Stimulated activated CD4-positive, alpha-beta T cell treated with anti-CD3 and anti-CD28 coated beads, TNF-alpha, amount 100 ng/mL, for 1 hour (primary cell): Measurements from ENCODE around the gene SPOCK1.

Experiments used
- DNase-seq, 3 donors: peaks; one replicate each; pipeline ENCODE4 v3.0.0-alpha.2; 2020; ENCODE audit warnings: low read depth in 3 of 3, low spot score in 1 of 3

SPOCK1 gene

GRCh38 chr5:137084016-137084415 lies 415.1 kb downstream of the SPOCK1 start:
- DNase-seq, result no peak

GRCh38 chr5:137082951-137083350 lies 416.2 kb downstream of the SPOCK1 start:
- DNase-seq, result no peak

GRCh38 chr5:137078171-137078665 lies 420.9 kb downstream of the SPOCK1 start:
- DNase-seq, result no peak

GRCh38 chr5:137075163-137075970 lies 423.8 kb downstream of the SPOCK1 start:
- DNase-seq, result no peak

- DNase-seq, result no peak
These were observed 425.9 kb downstream of the SPOCK1 start for GRCh38 chr5:137073189-137073588.

GRCh38 chr5:137072361-137073115 lies 426.6 kb downstream of the SPOCK1 start:
- no peak for DNase-seq

GRCh38 chr5:137071931-137072330 lies 427.2 kb downstream of the SPOCK1 start:
- no peak for DNase-seq

GRCh38 chr5:137071526-137071925 lies 427.6 kb downstream of the SPOCK1 start:
- no peak for DNase-seq

- DNase-seq, result no peak
These were observed 428.6 kb downstream of the SPOCK1 start for GRCh38 chr5:137070521-137070920.

- DNase-seq, result no peak
These were observed 429.8 kb downstream of the SPOCK1 start for GRCh38 chr5:137069358-137069757.

- DNase-seq, result no peak
These were observed 437.7 kb downstream of the SPOCK1 start for GRCh38 chr5:137061382-137061781.

GRCh38 chr5:137058089-137058488 lies 441.0 kb downstream of the SPOCK1 start:
- no peak for DNase-seq

- no peak for DNase-seq
These were observed 442.4 kb downstream of the SPOCK1 start for GRCh38 chr5:137056676-137057075.

- no peak for DNase-seq
These were observed 443.8 kb downstream of the SPOCK1 start for GRCh38 chr5:137055271-137055872.

- DNase-seq, result no peak
These were observed 444.3 kb downstream of the SPOCK1 start for GRCh38 chr5:137054792-137055191.

GRCh38 chr5:137054335-137054734 lies 444.8 kb downstream of the SPOCK1 start:
- no peak for DNase-seq

- DNase-seq, result no peak
These were observed 448.0 kb downstream of the SPOCK1 start for GRCh38 chr5:137051161-137051560.

- DNase-seq, result no peak
These were observed 458.3 kb downstream of the SPOCK1 start for GRCh38 chr5:137040641-137041340.

- DNase-seq, result no peak
These were observed 459.1 kb downstream of the SPOCK1 start for GRCh38 chr5:137040024-137040423.

- no peak for DNase-seq
These were observed 461.3 kb downstream of the SPOCK1 start for GRCh38 chr5:137037848-137038247.

GRCh38 chr5:137036640-137037039 lies 462.5 kb downstream of the SPOCK1 start:
- DNase-seq, result no peak
